HG02840 (cell line): ENCODE results near the gene SRP9.

Experiments
- ATAC-seq: cut with Tn5 transposase; IDR thresholded peaks from one replicate; pipeline ENCODE4 v1.9.1; 2021; ENCODE audit warnings: mild to moderate bottlenecking, moderate library complexity, moderate number of reproducible peaks; ENCODE audit not compliant: unreplicated experiment, low FRiP score

Gene SRP9, protein sequence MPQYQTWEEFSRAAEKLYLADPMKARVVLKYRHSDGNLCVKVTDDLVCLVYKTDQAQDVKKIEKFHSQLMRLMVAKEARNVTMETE

DNA sequence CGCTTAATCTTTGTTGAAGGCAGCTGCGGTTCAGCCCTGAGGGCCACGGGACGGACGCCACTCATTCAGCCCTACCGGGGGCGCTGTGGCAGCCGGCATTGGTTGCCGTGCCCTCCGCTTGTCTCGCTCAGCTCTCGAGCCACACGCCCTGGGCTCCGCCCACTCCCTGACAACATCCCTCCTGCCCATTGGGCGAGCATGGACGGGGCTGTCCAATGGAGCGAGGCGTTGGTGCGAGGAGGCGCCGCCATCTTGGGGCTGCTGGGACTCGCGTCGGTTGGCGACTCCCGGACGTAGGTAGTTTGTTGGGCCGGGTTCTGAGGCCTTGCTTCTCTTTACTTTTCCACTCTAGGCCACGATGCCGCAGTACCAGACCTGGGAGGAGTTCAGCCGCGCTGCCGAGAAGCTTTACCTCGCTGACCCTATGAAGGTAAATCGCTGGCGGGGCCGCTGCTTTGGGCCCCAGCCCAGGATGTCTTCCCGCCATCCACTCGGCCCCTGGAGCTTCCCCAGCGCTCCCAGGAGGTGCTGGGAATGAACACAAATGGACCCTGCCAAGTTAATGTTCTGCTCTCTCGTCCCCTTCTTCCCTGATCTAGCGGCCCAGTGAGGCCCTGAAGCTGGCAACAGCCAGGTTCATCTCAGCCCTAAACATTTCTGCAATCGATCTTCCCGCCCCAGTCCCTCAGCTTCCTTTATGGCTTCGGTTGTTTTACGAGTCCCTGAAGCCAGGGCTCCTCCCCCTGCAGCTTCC, at the start of gene SRP9:
SRP9 (plus strand) TSS at position 244 of the 754 bp plus-strand sequence; CDS start at position 359, 115 bp downstream.
- ATAC-seq: peak; percentile 99

DNA sequence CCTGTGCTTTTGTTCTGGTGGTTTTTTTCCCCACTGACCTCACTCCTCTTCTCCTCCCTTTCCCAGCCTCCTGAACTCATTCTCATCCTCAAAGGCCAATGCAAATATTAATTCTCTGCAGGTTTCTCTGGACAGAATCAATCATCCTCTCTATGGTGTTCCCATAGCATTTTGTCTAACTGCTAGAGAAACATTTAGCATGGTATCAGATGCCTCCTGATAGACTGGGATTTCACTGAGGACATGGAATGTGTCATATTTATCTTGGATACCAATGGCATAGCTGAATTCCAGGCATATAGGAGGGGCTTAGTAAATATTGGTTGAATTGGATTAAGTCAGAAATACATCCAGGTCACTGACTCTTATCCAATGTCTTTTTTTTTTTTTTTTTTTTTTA, 46.1 kb upstream of the SRP9 start:
- ATAC-seq: no peak

DNA sequence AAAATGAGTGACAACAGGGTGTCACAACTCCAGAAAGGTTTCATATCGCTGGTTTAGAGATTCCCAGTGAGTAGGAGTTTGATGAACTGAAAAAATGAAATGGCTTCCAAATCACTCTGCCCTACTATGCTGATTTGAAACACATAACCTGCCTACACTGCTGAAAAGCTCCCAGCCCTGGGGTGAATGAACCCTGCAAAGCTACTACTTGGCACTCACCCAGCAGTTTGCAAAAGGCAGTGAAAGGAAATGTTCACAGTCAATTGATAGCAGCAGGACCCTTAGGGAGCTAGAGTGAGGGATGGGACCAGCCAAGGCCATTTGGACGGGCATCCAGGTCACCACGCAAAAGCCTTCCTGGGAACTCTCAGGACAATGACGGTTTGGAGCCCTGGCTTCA, 44.4 kb upstream of the SRP9 start:
- ATAC-seq: no peak

DNA sequence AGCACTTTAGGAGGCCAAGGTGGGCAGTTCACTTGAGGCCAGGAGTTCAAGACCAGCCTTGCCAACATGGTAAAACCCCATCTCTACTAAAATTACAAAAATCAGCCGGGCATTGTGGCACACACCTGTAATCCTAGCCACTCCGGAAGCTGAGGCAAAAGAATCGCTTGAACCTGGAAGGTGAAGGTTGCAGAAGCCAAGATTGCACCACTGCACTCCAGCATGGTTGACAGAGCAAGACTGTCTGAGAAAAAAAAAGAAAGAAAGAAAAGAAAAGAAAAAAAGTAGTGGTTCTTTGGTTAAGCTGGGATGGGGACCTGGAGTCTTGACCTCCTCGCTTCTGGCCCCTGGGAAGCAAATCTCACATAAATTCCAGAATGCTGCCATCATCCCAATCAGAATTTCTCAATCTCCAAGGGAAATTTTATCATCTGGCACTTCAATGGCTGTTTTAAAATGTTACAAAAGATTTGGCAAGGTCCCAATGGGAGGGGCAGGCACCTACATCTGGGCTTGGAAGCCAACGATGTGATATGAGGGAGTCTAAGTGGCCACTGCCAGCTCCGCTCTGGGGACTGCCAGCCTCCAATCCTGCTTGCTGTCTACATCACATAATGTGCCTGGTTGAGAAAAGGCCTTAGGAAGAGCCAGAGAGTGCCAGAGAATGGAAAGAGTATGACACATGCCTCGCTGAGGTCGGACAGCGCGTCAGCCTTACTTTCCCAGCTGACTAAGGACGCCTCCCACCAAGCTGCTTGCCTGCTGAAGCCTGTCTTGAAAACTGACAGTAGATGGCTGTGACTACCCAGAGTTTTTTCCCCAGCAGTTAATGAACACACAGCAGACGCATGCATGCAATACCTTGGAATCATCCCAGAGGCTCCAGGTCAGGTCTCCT, 42.1 kb upstream of the SRP9 start:
- ATAC-seq: no peak

GRCh38 chr1:225736437-225737098, 41.1 kb upstream of the SRP9 start:
- ATAC-seq: no peak

GRCh38 chr1:225737161-225737560, 40.5 kb upstream of the SRP9 start:
- ATAC-seq: no peak

DNA sequence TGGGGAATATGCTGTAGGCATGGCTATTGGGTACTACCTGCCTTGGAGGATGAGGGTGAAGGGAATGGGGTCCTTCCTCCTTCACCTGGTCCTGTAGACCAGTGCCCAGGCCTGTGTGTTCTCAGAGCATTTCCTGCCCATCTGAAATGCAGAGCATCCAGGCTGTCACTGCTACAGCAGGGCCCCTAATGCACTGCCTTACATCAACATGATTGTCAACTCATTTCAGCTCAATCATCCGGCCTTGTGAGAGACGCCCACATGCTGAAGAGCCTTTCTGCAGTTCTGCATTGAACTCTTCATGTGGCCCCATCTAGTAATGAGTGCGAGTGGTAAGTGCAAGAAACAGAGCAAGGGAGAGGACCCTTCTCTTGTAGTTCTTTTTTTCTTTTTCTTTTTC, 39.8 kb upstream of the SRP9 start:
- ATAC-seq: no peak

- no peak for ATAC-seq
Observed at GRCh38 chr1:225738763-225739162, 38.9 kb upstream of the SRP9 start.

- ATAC-seq: no peak
Observed at GRCh38 chr1:225739542-225740107, 38.0 kb upstream of the SRP9 start.

DNA sequence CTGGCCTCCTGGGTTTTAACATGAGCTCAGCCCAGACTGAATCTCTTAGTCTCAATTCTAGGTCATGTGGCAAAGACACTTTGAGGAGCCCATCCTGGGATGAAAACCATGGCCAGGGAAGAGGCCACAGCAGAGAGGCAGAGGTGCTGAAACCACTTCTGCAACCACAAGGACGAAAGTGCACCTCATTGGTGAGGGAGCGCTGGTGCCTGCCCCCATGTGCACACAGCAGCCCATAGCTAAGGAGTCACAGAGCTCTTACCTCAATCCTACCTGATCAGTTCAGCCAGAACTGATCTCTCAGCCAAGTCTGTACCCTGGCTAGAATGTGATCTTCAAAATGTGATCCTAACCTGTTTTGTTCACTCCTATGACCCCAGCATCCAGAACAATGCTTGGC, 32.9 kb upstream of the SRP9 start:
- ATAC-seq: no peak

DNA sequence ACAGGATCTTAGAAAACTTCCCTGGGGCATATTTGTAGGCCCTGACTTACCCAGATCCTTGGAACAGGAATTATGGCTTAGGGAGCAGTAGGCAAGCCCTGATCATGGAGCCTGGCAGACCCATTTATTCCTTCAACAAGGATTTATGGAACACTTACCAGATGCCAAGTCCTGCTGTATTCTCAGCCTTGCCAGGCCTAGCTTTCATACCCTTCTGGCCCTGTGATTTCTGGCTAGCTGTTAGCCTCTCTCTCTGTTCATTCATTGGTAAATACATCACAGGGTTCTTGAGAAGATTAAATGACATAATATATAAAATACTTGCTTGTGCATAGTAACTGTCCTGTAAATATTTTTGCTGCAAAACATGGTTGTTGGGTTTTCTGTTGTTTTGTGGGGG, 32.4 kb upstream of the SRP9 start:
- no peak for ATAC-seq

DNA sequence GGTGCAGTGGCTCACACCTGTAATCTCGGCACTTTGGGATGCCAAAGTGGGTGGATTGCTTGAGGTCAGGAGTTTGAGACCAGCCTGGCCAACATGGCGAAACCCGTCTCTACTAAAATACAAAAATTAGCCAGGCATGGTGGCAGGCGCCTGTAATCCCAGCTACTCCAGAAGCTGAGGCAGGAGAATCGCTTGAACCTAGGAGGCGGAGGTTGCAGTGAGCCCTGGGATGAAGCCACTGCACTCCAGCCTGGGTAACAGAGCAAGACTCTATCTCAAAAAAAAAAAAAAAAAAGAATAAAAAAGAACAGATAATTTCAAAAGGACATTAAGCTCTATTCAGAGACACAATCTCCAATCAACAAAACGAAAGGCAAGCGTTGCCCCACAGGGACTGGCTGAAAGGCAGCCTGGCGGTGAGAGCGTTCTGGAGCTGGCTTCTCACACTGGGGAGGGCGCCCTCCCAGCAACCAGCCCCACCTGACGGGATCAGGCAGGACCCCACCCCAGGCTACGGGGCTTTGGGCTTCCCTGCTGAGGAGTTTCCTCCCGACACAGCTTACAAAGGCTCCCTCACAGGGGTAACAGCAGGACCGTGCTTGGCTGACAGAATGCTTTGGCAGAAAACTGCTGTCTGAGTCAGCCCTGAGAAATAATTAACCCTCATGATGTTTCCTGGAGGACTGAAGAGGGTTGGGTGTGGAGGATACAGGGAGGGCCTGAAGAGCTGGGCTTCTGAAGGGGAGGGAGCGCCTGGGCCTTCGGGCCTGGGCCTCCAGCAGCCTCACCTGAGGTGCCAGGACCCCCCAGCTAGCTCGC, 31.1 kb upstream of the SRP9 start:
- ATAC-seq: no peak

GRCh38 chr1:225747566-225747965, 30.1 kb upstream of the SRP9 start:
- ATAC-seq: no peak

DNA sequence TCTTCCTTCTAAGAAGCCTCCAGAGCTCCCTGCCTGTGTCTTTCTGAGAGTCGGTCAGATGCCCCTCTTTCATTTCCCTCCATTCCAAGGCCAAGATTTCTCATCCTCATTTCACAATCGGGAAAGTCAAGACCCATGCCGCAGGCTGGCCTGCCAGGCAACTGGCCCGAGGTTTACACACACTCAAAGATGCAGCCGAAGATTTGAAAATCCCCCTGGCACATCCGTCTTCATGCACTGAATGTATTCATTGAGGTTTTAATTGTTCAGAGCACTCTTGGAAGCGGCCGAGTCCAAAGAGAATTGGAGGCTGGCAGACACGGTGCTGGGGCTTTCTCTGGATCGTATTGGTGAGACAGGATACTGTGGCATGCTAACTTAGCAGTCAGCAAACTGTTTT, 29.1 kb upstream of the SRP9 start:
- no peak for ATAC-seq

GRCh38 chr1:225749706-225750105, 27.9 kb upstream of the SRP9 start:
- ATAC-seq: no peak

- ATAC-seq: no peak
Observed at GRCh38 chr1:225750420-225750819, 27.2 kb upstream of the SRP9 start.

DNA sequence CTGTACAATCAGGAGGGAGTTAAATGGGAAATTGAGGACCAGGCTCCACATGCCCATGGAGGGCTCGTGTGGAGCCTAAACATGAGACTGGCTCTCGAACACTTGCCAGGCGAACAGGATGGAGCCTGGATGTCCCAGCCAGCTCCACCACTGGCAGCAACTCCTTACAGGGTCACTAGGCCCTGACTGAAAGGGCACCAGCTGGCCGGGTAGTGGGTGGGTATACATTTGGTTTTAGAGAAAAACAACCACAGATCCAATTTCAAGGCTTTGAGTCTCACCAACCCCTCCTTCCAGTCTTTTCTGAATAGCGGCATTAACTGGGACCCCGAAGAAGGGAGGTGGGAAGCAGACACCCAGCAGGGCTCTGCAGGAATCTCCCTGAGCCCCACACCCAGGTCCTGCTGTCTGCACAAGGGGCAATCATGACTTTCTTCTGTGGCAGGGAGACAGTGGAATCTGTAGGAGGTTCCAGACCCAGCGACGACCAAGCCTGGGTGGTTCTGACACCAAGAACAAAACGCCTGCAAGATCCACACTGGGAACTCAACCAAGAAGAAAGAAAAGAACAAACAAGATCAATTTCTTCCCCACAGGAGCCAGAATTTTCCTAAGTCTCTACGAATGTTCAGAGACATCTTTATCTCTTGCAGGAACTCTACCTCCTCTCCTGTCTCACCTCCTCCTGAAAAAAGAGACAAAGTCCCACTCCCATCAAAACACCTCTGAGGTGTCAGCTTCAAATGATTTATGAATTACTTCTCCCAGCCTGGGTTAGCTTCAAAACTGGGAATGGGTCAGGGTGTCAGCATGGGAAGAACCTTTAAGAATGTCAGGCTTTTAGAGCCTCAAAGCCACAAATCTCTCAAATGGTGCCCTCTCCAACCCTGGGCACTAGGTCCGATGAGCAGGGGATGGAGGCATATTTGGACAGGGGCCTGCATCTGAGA, 26.5 kb upstream of the SRP9 start:
- no peak for ATAC-seq

DNA sequence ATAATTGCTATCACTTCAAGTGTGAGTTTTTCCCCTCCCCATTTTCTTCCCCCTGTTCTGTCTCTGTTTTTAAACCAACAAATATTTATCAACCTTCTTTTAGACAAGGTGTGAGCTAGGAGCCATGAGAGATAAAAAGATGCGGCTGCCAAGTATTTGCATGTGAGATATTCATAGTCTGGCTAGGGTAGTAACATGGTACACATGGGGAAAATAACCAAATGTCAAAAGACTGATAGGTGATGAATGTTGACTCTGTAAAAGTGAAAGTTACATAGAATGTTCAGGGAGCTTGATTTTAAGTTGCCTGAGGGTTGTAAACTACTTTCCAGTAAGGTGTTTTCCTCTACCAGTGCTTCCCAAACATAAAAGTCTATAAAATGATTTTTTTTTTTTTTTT, 25.4 kb upstream of the SRP9 start:
- ATAC-seq: no peak
